AG20443 (cell line): ENCODE measurements around the gene BRD4.

Source experiments
- DNase-seq: peaks from one replicate; pipeline ENCODE4 v3.0.0; 2012; ENCODE audit warnings: low spot score, mixed read lengths

The BRD4 gene

DNA sequence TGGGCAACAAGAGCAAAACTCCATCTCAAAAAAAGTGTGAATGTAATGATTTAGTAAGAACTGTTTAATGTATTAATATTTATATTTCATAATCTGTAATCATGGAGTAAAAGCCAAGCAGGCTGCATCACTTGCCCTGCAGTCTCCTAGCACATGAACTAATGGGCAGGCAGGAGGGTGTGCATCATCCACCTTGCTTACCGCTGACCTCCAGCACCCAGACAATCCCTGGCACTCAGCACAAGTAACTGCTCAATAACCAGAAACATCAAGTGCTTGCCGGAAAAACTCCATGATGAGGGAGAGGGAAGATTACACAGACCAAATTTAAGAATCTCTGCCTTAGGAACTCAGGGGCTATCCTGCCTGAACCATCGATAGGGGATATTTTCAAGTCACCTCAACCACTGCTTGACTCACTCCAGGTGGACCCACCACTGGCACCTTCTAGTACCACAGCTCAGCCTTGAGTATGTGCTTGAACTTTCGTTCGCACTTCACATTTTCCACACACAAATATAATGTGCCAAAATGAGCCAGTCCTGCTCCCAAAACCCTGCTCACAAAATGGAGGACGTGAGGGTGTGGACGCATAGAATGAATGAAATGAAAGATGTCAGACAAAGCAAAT lies 18.6 kb downstream of the BRD4 start:
- DNase-seq, result no peak

- DNase-seq, result no peak
Measured at GRCh38 chr19:15307169-15307568, 25.2 kb downstream of the BRD4 start.

- DNase-seq, result no peak
Measured at GRCh38 chr19:15305582-15306334, 26.6 kb downstream of the BRD4 start.

DNA sequence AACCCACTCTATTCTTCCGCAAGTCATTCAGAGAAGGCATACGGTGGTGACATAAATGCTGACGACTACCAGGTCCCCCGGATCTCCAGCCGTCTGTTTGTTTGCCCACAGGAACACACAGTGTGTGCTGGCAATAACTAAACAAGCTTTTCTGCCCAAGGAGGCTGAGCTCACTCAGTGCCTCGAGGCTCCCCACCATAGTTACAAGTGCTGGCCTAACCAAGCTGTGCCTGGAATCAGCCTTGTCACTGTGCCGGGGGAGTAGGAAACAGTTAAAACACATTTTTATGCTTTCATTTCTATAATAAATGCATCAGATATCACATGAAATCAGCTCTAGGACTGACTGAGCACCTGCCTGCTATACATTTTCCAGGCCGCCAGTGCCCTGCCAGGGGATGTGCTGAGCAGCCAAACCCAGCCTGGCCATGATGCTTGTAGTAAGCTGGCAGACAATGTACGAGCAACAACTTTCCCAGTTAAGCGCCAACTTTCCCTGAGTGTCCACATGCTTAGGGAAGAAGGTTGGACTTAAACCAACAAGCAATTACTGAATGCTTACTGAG lies 28.1 kb downstream of the BRD4 start:
- no peak for DNase-seq

GRCh38 chr19:15303105-15303780 lies 29.1 kb downstream of the BRD4 start:
- DNase-seq, result no peak

DNA sequence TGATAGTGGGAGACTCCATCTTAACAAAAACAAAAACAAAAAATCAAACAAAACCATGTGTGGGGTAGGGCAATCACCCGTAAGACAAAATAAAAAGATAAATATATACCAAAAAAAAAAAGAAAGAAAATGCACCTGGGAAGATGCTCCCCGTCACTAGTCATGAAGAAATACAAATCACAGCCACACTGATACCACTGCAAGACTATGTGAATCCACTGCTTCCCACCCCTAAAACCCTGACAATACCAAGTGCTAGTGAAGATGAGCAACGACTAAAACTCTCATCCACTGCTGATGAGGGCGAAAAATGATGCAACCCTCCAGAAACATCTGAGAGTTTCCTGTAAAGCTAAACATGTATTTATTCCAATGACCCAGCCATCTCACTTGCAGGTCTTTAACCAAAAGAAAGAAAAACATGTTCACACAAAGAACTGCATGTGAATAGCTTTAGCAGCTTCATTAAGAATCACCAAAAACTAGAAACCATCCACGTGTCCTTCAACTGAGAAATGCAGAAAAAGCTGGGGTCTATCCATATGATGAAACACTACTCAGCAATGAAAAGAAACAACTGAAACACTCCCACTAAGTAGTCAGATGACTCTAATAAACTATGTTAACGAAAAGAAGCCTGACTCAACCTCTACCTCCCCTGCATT lies 31.7 kb downstream of the BRD4 start:
- DNase-seq, result peak; percentile 42

GRCh38 chr19:15299568-15300409 lies 32.5 kb downstream of the BRD4 start:
- DNase-seq, result peak; percentile 69

GRCh38 chr19:15298847-15299567 lies 33.3 kb downstream of the BRD4 start:
- DNase-seq, result no peak

DNA sequence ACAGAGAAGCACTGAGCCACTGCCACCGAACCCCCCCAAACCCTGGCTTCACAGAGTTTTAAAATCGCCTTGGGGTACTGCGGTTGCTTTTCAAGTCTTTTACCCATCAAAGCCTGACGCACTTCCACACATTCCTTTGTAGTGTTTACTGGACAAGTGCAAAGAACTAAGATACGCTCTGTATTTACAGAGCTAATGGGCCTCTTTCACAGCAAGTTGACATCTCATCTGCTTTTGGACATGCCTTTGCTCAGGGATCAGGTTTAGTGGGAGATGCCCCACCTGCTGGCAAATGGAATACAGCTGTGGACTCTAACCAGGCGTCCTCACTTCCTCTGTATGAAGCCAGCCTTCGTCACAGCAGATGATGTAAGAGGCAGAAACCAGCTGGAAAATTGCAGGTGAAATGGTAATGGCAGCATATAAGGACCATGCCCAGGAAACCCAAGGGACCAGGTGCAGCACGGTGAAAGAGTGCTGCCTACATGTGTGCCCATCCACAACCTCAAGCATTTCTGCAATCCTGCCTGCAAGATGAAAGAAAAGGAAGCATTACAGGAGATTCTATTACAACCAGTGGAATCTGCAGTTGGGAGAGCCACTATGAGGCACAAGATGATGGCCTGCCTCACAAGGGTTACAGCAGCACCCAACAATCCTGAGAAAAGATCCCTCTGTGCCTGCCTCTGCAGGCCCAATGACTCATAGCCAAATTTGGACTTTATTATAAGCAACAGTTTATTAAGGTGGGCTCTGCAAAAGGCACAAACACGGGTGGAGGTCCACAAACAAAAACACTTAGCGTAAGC lies 34.7 kb downstream of the BRD4 start:
- DNase-seq, result no peak

DNA sequence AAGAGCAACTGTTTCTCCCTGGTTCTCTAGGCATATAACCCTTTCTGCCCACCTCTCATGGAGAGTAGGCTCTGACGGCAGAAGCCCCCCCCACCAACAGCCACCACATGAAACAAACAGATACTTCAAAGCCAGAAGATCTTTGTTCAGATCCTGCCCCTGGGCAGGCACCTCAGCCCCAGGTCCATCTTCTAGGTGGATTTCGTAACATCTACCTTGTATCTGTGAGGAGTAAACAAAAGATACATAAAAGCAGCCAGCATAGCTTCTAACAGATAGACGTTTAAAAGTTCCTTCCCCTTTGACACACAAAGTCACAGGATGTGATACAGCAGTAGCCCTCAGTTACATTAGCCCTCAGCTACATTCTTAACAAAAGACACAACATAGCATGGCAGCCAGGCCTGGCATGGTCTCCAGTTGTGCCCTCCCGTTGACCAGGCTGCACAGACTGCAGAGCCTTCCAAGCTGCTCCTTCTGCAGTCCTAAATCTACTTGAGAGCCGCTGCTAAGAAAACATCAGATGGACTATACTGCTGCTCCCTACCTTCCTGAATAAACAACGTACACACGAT lies 35.4 kb downstream of the BRD4 start:
- DNase-seq, result no peak

DNA sequence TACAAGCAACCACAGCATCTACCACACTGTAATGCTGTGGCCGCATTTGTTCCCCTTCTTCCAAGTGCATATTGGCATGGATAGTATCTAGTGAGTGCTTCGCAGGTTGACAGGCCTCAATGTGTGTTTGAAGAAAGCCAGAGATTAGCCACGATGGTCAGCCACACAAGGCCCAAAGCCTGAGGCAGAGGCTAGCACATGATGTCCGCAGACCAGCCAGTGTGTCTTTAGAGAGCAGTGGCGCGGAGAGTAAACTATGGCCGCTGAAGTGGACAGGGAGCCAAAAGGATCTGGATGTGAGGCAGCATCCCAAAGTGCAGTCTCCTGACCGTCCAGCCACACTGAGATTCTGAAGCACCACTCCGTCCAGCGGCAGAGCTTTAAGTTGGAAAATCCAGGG lies 36.0 kb downstream of the BRD4 start:
- no peak for DNase-seq

DNA sequence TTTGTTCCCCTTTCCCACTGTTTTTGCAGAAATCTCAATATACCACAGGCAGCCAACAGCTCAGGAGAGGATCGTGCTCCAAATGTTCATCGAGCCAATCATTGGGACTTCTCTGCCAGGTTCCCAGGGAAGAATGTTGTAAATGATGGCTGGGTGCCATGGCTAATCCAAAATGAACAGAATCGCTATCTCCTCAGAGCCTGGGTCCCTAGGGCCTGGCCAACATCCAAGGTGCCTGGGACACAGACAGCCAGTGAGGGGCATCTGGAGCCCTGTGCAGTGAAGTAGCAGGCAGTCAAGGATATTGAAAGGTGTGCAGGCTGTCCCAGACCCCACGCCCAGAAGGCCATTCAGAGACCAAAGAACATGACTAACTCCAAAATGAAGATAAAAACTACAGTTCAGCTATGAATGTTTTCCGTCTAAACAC lies 37.8 kb downstream of the BRD4 start:
- DNase-seq, result no peak

DNA sequence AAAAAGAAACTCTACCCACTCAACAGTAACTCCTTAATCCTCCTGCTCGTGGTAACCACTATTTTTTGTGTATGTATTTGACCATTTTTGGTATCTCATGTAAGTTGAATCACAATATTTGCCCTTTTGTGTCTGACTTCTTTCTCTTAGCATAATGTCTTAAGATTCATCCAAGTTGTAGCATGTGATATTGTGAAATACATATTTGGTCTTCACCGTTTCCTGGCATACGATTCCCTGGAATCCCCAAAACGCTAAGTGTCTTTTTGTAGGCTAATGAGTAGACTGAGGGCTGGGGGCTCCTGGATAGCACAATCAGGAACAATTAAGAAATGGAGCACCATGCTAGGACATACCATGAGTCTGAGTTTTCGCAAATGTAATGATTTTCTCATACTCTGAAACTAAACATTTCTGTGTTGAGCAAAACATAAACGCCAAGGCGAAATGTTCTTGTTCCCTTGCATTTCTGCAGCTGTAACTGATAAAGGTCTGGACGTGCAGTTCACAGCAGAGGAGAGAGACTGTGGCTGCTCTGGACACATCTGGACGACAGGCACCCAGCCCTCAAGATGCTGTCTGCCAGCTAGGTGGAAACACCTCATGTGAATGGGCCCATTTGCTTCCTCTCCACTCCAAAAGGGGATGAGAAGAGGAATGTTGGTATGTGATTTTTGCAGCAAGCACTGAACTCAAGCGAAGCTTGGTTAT lies 38.4 kb downstream of the BRD4 start:
- DNase-seq, result no peak

- no peak for DNase-seq
Measured at GRCh38 chr19:15292847-15293582, 39.3 kb downstream of the BRD4 start.

GRCh38 chr19:15292140-15292539 lies 40.2 kb downstream of the BRD4 start:
- DNase-seq, result no peak

DNA sequence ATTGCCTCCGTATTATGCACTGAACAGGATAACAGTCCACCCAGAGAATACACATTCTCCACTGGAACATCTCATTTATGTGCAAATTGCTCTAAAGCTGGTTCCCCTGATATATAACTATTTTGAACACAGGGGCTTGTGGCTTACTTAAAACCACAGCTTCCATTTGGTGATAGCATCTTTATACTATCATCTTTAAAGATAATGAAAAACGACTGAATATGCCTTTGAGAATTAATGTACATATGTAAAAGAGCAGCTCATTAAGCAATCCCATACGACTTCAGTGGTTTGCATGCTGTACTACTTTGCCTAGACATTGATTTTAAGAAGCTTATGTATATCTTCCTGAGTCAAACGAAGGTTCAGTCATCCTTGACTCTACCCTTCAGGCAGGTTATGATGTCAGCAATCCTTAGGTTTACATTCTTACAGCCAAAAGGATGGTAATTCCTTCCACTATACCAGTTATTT lies 40.8 kb downstream of the BRD4 start:
- no peak for DNase-seq

DNA sequence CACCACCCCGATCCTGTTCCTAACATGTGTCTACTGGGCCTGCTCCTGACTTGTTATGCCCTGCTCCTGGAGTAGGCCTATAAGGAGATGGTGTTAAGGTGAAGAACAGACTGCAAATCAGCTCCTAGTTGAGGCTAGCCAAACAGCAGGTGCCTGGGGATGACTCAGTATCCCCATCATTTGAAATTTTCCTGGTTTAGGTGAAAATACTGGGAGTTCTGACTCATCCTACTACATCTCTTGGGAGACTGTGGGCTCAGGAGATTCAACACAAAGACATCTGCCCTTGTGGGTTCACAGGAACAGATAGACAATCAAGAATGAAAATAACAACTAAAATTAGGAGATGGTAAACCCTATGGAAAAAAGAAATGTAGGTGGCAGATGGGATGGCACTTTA lies 41.2 kb downstream of the BRD4 start:
- no peak for DNase-seq

DNA sequence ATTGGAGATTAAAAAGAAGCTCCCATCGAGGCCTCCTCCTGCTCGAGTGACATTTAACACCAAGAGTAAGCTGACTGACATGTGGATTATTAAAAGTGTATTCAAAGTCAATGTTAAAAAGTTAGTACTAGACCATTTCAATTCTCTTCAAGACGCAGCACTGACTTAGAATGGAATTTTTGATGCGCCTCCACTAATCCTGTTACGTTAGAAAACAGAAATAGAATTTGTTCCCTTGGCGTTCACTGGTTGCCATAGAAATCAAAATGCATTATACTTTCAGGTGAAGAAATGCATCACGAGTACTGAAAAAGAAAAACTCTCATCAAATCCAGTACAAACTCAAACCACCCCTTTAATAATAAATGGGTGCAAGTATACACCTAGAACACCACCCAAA lies 42.2 kb downstream of the BRD4 start:
- DNase-seq, result no peak
